ENCODE data around the gene SRRM1.

The SRRM1 gene, protein sequence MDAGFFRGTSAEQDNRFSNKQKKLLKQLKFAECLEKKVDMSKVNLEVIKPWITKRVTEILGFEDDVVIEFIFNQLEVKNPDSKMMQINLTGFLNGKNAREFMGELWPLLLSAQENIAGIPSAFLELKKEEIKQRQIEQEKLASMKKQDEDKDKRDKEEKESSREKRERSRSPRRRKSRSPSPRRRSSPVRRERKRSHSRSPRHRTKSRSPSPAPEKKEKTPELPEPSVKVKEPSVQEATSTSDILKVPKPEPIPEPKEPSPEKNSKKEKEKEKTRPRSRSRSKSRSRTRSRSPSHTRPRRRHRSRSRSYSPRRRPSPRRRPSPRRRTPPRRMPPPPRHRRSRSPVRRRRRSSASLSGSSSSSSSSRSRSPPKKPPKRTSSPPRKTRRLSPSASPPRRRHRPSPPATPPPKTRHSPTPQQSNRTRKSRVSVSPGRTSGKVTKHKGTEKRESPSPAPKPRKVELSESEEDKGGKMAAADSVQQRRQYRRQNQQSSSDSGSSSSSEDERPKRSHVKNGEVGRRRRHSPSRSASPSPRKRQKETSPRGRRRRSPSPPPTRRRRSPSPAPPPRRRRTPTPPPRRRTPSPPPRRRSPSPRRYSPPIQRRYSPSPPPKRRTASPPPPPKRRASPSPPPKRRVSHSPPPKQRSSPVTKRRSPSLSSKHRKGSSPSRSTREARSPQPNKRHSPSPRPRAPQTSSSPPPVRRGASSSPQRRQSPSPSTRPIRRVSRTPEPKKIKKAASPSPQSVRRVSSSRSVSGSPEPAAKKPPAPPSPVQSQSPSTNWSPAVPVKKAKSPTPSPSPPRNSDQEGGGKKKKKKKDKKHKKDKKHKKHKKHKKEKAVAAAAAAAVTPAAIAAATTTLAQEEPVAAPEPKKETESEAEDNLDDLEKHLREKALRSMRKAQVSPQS

DNA sequence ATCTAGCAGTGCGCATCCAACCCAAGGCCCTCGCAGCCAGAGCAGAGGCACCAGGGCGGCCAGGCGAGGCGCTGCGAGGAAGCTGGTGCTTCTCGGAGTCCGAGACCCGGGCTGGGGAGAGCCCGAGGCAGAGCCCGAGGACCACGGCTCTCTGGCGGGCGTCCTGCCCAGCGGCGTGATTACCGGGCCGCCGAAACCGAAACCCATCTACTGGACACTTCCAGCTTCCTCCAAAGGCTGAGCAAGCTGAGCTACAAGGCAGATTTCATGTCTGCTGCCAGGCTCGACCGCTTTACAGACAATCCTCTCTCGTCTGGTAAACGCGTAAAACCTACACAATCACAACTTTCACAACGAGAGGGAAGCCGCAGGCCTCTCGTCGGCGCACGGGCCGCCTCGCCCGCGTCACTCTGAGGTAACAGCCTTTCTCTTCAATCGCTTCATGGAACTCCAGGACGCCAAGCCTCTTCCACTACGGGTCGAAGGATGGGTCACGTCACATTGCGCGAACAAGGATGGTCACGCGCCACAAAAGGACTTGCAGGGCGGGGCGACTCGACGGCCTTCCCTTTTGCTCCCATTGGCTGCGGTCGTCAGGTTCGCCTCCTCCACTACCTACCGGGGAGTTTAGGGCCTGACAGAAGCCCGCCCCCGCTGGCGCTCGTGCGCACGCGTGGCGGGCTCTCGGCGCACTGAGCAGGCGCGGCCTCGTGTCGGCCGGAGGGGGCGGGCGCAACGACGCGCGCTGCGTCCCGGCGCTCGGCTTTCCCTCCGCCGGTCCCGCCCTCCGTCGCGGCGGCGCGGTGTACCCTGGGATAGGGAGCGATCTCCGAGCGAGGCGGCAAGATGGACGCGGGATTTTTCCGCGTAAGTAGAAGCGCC lies at the start of gene SRRM1:
Gene SRRM1, plus strand, starts transcription at position 822 of the 882 bp plus-strand sequence. Its CDS starts 25 bp downstream, at position 847.
- DNase-seq (ENCODE audit: low spot score), result peak; percentile 98

GRCh38 chr1:24594328-24594598 lies 48.8 kb upstream of the SRRM1 start:
- no peak for DNase-seq (ENCODE audit: low spot score)

GRCh38 chr1:24596401-24596880 lies 46.7 kb upstream of the SRRM1 start:
- DNase-seq (ENCODE audit: low spot score), result no peak

- no peak for DNase-seq (ENCODE audit: low spot score)
These were observed 43.8 kb upstream of the SRRM1 start for GRCh38 chr1:24599265-24599664.

GRCh38 chr1:24600551-24600950 lies 42.6 kb upstream of the SRRM1 start:
- DNase-seq (ENCODE audit: low spot score), result no peak

DNA sequence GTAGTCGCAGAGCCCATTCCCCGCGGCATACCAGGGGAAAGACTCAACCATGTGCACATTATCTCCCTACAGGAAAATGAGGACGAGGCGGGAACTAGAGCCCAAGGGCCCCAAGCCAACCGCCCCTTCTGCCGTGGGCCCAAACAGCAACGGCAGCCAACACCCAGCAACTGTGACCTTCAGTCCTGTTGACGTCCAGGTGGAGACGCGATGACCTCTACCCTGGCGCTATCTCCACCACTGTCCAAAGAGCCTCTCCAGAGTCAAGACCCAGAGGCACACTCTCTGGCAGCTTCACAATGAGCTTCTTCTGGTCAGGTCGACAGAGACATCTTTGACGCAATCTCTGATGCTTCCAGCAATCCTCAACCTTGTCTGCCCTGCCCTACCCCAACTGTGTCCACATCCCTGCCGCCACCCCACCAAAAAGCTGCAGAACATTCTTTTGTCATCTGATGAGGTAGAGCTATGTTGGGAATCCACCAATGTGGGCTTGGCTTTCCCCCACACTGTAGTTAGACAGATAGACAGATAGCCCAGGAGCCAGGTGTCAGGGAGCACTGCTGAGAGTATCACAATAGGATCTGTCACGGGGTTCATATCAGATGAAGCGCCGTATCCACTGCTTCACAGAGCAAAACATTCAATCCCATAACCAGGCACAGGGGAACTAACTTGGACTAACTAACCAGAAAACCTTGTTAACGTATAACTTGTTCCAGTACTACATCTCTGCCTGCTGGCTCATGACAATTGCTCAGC lies 37.4 kb upstream of the SRRM1 start:
- DNase-seq (ENCODE audit: low spot score), result no peak

DNA sequence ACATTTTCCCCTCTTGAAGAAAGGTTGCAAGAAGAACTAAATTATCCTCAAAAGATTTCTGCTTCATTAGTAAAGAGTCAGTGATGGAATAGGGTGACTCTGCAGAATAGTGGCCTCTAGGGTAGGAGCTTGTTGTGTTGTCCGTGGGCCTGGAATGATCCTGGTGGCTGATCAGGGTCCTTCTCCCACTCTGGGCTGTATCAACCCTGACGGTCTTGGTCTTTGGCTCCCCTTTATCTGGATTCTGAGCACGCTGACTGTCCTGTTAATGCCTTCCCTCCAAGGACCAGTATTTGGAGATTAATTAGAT lies 36.9 kb upstream of the SRRM1 start:
- no peak for DNase-seq (ENCODE audit: low spot score)

DNA sequence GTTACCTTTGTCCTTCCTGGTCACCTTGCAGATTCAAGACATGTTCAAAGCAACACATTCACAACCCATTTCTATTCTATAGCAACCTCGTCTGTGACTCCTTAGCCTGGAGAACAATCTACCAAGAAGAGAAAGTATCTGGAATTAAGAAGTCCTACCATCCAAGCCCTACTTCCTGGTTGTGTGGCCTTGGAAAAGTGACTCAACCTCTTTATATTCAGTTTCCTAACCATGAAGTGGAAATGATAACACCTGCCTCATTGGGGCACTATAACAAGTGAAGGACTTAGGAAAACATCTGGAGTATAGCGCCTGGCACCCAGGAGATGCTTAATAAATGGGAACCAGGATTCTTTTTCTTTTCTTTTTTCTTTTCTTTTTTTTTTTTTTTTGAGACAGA lies 36.5 kb upstream of the SRRM1 start:
- DNase-seq (ENCODE audit: low spot score), result no peak

DNA sequence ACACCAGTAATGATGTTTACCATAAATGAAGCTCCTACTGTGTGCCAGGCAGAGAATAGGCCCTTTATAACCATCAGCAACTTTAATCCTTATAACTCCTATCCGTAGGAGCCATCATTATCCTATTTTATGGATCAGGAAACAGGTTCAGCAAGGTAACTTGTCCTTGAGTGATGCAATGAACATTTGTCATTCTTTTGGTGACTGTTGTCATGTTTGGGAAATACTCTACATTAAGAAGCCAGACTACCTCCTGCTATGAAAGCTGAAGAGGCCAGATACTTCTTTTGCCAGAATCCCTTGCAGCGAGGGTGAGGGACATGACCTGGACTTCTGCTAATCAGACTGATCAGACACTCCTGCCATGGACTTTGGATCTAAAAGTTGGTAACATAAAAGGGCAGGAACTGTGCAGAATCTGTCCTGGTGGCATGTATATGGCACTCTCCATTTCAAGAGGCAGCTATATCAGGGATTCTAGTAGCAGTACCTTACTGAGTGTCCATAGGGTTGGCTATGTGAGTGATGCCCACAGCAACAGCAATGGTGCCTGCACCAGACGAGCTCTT lies 33.1 kb upstream of the SRRM1 start:
- no peak for DNase-seq (ENCODE audit: low spot score)

GRCh38 chr1:24619376-24619775 lies 23.7 kb upstream of the SRRM1 start:
- no peak for DNase-seq (ENCODE audit: low spot score)

GRCh38 chr1:24620678-24621077 lies 22.4 kb upstream of the SRRM1 start:
- no peak for DNase-seq (ENCODE audit: low spot score)

DNA sequence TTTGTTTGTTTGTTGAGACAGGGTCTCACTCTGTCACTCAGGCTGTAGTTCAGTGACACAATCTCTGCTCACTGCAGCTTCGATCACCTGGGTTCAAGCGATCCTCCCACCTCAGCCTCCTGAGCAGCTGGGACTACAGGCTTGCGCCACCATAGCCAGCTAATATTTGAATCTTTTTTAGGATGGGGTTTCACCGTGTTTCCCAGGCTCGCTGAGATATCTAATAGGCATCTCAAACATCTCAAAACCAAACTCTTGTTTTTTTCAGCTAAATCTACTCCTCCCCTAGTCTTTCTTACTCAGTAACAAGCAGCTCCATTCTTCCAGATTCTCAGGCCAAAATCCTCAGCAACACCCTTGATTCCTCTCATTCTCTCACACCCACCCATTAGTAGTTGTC lies 22.0 kb upstream of the SRRM1 start:
- peak; percentile 48 for DNase-seq (ENCODE audit: low spot score)

GRCh38 chr1:24622218-24622617 lies 20.9 kb upstream of the SRRM1 start:
- no peak for DNase-seq (ENCODE audit: low spot score)

DNA sequence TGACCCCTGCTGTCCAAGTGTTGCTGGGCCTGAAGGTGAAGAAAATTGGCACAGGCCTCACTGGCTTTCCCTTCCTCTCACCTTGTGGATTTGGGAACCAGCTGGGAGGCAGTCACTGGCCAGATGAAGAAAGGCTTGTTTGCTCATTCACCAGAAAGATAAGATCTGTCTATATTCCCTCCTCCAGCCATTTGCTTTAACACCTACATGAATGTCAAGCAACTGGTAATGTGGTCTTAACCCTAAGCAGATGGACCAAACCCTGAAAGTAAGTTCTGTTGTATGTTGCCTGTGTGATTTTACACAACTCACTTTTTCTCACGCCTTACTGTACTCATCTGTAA lies 10.3 kb upstream of the SRRM1 start:
- no peak for DNase-seq (ENCODE audit: low spot score)

DNA sequence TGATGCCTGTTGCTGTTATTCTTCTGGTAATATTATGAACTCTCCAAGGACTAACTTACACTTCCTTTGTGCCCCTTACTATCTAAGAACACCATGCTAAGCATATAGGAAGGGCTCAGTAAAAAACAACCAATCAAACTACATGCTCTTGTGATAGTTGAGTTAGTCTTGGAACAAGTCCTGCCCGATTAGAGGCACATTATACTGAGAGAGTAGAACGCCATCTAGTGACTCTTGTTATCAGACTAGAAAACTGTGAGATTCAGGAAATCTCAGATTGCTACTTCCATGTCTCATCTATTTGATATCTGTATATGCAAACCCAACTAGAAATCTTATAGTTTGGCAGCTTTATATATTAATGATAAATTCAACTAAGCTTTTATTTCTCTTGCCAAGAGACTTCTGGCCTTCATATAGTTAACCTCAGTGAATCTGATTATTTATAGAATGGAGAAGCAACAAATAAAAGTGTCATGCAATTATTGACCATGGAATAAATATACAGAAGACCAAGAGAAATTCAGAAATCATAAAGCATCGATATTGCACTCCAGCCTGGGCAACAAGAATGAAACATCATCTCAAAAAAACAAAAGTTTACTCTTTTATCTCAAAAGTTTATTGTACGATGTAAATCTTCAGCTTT lies 7.8 kb upstream of the SRRM1 start:
- DNase-seq (ENCODE audit: low spot score), result peak; percentile 72

- DNase-seq (ENCODE audit: low spot score), result no peak
These were observed 6.3 kb upstream of the SRRM1 start for GRCh38 chr1:24636661-24637357.

- DNase-seq (ENCODE audit: low spot score), result no peak
These were observed 4.0 kb upstream of the SRRM1 start for GRCh38 chr1:24639094-24639493.

- DNase-seq (ENCODE audit: low spot score), result peak; percentile 23
These were observed 3.2 kb upstream of the SRRM1 start for GRCh38 chr1:24639881-24640280.

GRCh38 chr1:24640288-24640687 lies 2.8 kb upstream of the SRRM1 start:
- DNase-seq (ENCODE audit: low spot score), result no peak

DNA sequence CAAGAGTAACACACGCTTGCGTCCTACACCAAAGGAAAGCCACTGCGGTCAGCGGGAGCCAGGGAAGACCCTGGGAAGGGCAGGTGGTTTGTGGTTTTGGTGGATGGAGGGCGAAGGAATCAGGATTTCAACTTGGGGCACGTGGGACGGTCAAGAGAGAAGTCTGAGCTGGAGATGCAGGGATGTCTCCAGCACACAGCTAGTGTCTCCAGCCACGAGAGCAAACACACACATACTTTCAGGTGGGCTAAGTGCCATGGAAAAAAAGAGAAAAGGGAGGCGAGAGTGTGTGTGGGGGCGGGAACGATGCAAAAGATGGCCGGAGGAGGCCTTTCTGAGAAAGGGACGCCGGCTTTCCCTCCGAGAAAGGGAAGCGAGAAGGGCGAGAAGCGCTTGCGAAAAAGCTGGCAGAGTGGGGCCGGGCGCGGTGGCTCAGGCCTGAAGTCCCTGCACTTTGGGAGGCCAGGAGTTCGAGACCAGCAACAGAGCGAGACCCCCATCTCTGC lies 1.4 kb upstream of the SRRM1 start:
- peak; percentile 31 for DNase-seq (ENCODE audit: low spot score)

Data from hepatic stellate cell (primary cell).